ENCODE measurements around the gene KRTAP9-2. TPM values are rescaled to one million over a fixed set of nuclear protein-coding genes. Genes with fewer than 3 reads are reported as not detected.
"Not testable (repeated sequence)": the region's sequence is repeated elsewhere in the genome, so short reads cannot be mapped to it uniquely, and the experiment has no call there.

KRTAP9-2 gene
- total RNA-seq, 1 experiment from 2014 or later, result not detected

GRCh38 chr17:41251261-41251660 is 24.8 kb downstream of the KRTAP9-2 start:
- TF ChIP-seq CTCF (IDR thresholded peaks at IDR 0.05; ENCODE audit: unreplicated experiment), result no peak
- CTCF ChIA-PET, result no interaction called here
- intact Hi-C loops (cut with micrococcal nuclease; ENCODE audit: unreplicated experiment), result no loop called here
- Mint-ChIP-seq H3K27ac (ENCODE audit: unreplicated experiment) (no peak overlapping the region), H3K27me3 (ENCODE audit: unreplicated experiment) (peaks cover 15% of the 10 kb centered on the region), H3K4me3 (ENCODE audit: low read depth, unreplicated experiment) (no peak overlapping the region), H3K36me3 (ENCODE audit: insufficient read depth, unreplicated experiment) (no peaks in the 10 kb centered on the region), H3K9me3 (ENCODE audit: low read depth, unreplicated experiment) (no peaks in the 10 kb centered on the region), H3K4me1 (ENCODE audit: low read depth, unreplicated experiment) (peaks cover 8% of the 10 kb centered on the region)
- BruUV-seq (replicated peaks), result no TSS peak
- no peak for DNase-seq

- intact Hi-C loops (cut with micrococcal nuclease; ENCODE audit: unreplicated experiment), result no loop called here
- no peak overlapping the region for H3K27ac Mint-ChIP-seq (ENCODE audit: unreplicated experiment)
- no peaks in the 10 kb centered on the region for H3K9me3 Mint-ChIP-seq (ENCODE audit: low read depth, unreplicated experiment)
- TF ChIP-seq CTCF (IDR thresholded peaks at IDR 0.05; ENCODE audit: unreplicated experiment), result no peak
- BruUV-seq (replicated peaks), result no TSS peak
- DNase-seq, result no peak
- CTCF ChIA-PET, result no interaction called here
- no peak overlapping the region for H3K4me3 Mint-ChIP-seq (ENCODE audit: low read depth, unreplicated experiment)
- no peaks in the 10 kb centered on the region for H3K4me1 Mint-ChIP-seq (ENCODE audit: low read depth, unreplicated experiment)
- H3K36me3 Mint-ChIP-seq (ENCODE audit: insufficient read depth, unreplicated experiment), result no peaks in the 10 kb centered on the region
- H3K27me3 Mint-ChIP-seq (ENCODE audit: unreplicated experiment), result peaks cover 22% of the 10 kb centered on the region
Measured at GRCh38 chr17:41254861-41255260, 28.4 kb downstream of the KRTAP9-2 start.

GRCh38 chr17:41255381-41256290 is 29.2 kb downstream of the KRTAP9-2 start, which contains the start of gene KRTAP9-9:
KRTAP9-9 (plus strand) TSS chr17:41255384.
- H3K27me3 Mint-ChIP-seq (ENCODE audit: unreplicated experiment), result peaks cover 22% of the 10 kb centered on the region
- H3K9me3 Mint-ChIP-seq (ENCODE audit: low read depth, unreplicated experiment); BruUV-seq (replicated peaks); CTCF ChIA-PET; H3K36me3 Mint-ChIP-seq (ENCODE audit: insufficient read depth, unreplicated experiment); H3K4me1 Mint-ChIP-seq (ENCODE audit: low read depth, unreplicated experiment); H3K27ac Mint-ChIP-seq (ENCODE audit: unreplicated experiment); H3K4me3 Mint-ChIP-seq (ENCODE audit: low read depth, unreplicated experiment); DNase-seq; intact Hi-C loops (cut with micrococcal nuclease; ENCODE audit: unreplicated experiment): not testable (repeated sequence)

GRCh38 chr17:41256291-41256685 is 29.8 kb downstream of the KRTAP9-2 start:
- no peak for TF ChIP-seq CTCF (IDR thresholded peaks at IDR 0.05; ENCODE audit: unreplicated experiment)
- no peaks in the 10 kb centered on the region for H3K9me3 Mint-ChIP-seq (ENCODE audit: low read depth, unreplicated experiment)
- intact Hi-C loops (cut with micrococcal nuclease; ENCODE audit: unreplicated experiment), result no loop called here
- no peak overlapping the region for H3K4me3 Mint-ChIP-seq (ENCODE audit: low read depth, unreplicated experiment)
- CTCF ChIA-PET, result no interaction called here
- no peak overlapping the region for H3K27ac Mint-ChIP-seq (ENCODE audit: unreplicated experiment)
- BruUV-seq (replicated peaks), result no TSS peak
- no peaks in the 10 kb centered on the region for H3K36me3 Mint-ChIP-seq (ENCODE audit: insufficient read depth, unreplicated experiment)
- peaks cover 22% of the 10 kb centered on the region for H3K27me3 Mint-ChIP-seq (ENCODE audit: unreplicated experiment)
- DNase-seq, result no peak
- H3K4me1 Mint-ChIP-seq (ENCODE audit: low read depth, unreplicated experiment), result no peaks in the 10 kb centered on the region

- Mint-ChIP-seq H3K9me3 (ENCODE audit: low read depth, unreplicated experiment) (no peaks in the 10 kb centered on the region), H3K27me3 (ENCODE audit: unreplicated experiment) (peaks cover 15% of the 10 kb centered on the region), H3K27ac (ENCODE audit: unreplicated experiment) (no peak overlapping the region), H3K4me3 (ENCODE audit: low read depth, unreplicated experiment) (no peak overlapping the region), H3K36me3 (ENCODE audit: insufficient read depth, unreplicated experiment) (no peaks in the 10 kb centered on the region), H3K4me1 (ENCODE audit: low read depth, unreplicated experiment) (no peaks in the 10 kb centered on the region)
- CTCF ChIA-PET, result interaction anchor here (1.0 kb wide), 1 partner anchor 13 kb away, joined by 3 read pairs; no protein-coding TSS in a partner anchor
- no peak for TF ChIP-seq CTCF (IDR thresholded peaks at IDR 0.05; ENCODE audit: unreplicated experiment)
- no peak for DNase-seq
- BruUV-seq (replicated peaks), result no TSS peak
- intact Hi-C loops (cut with micrococcal nuclease; ENCODE audit: unreplicated experiment), result no loop called here
Measured at GRCh38 chr17:41258406-41258805, 32.0 kb downstream of the KRTAP9-2 start.

Data from Calu3 (cell line).